Tibial artery (tissue), 4 donors: ENCODE data around the gene ZNF512.

ENCODE experiments used
- DNase-seq, 2 donors: peaks; one replicate each; pipeline ENCODE4 v3.0.0-alpha.2; 2019
- H3K27ac ChIP-seq, 2 donors: fragments of 200-600 bp; sonication (generic) in 1 of 2; 1 replicate in 1 of 2; 2 replicates in 1 of 2; pipeline ENCODE4 v1.5.1; 2018 to 2019; ENCODE audit warnings: mild to moderate bottlenecking in 1 of 2
- H3K27me3 ChIP-seq, 2 donors: fragments of 200-600 bp; sonication (generic) in 1 of 2; one replicate each; pipeline versions ENCODE4 v1.5.1 to v1.6.0; 2016 to 2019
- H3K36me3 ChIP-seq, 3 donors: fragments of 200-600 bp; sonication (generic) in 2 of 3; one replicate each; pipeline ENCODE4 v1.5.1; 2016 to 2019; ENCODE audit warnings: mild to moderate bottlenecking in 2 of 3
- H3K4me1 ChIP-seq, 4 donors: fragments of 200-600 bp; sonication (generic) in 2 of 4; 1 replicate in 3 of 4; 2 replicates in 1 of 4; pipeline ENCODE4 v1.5.1; 2016 to 2019
- H3K4me3 ChIP-seq, 2 donors: fragments of 200-600 bp; sonication (generic) in 1 of 2; 1 replicate in 1 of 2; 2 replicates in 1 of 2; pipeline ENCODE4 v1.5.1; 2018 to 2019; ENCODE audit warnings: mild to moderate bottlenecking in 2 of 2
- H3K9me3 ChIP-seq, 3 donors: fragments of 200-600 bp; sonication (generic) in 1 of 3; one replicate each; pipeline ENCODE4 v1.5.1; 2016 to 2019
- CTCF ChIP-seq, 2 experiments: fragments of 200-600 bp in 1 of 2; fragments of 450-650 bp in 1 of 2; IDR thresholded peaks; one replicate each; pipeline ENCODE4 v1.5.1; 2017 to 2019; ENCODE audit warnings: antibody characterized with exemption in 2 of 2, mild to moderate bottlenecking in 1 of 2, moderate library complexity in 1 of 2
- intact Hi-C: fragments of 100-400 bp; cut with DNase I; formaldehyde crosslinking; loops from one replicate; pipeline ENCODE4 v1.15.0; 2023; ENCODE audit warnings: low total_unique reads

ZNF512 gene

GRCh38 chr2:27653397-27653796 lies 70.6 kb downstream of the ZNF512 start:
- H3K27me3 ChIP-seq, result no peaks in the 10 kb centered on the region
- no peak for DNase-seq
- no peak overlapping the region for H3K4me3 ChIP-seq
- H3K36me3 ChIP-seq, result peaks cover 75 to 99% (median 90%) of the 10 kb centered on the region in 3 donors
- H3K4me1 ChIP-seq, result no peaks in the 10 kb centered on the region
- TF ChIP-seq CTCF (IDR thresholded peaks at IDR 0.05), result no peak
- intact Hi-C loops, result no loop called here
- no peaks in the 10 kb centered on the region for H3K9me3 ChIP-seq
- H3K27ac ChIP-seq, result no peak overlapping the region

- intact Hi-C loops, result no loop called here
- peaks cover 75 to 94% (median 87%) of the 10 kb centered on the region in 3 donors for H3K36me3 ChIP-seq
Observed at GRCh38 chr2:27655155-27655951, 72.5 kb downstream of the ZNF512 start.

GRCh38 chr2:27661371-27661770 lies 78.5 kb downstream of the ZNF512 start:
- Histone ChIP-seq H3K36me3 (peaks cover 42 to 50% (median 45%) of the 10 kb centered on the region in 3 donors), H3K4me1 (peaks cover 0 to 41% (median 21%) of the 10 kb centered on the region in 4 donors), H3K4me3 (no peak overlapping the region), H3K27me3 (no peaks in the 10 kb centered on the region), H3K9me3 (no peaks in the 10 kb centered on the region), H3K27ac (no peak overlapping the region)
- DNase-seq, result no peak
- TF ChIP-seq CTCF (IDR thresholded peaks at IDR 0.05), result no peak
- intact Hi-C loops, result no loop called here

More at GRCh38 chr2:27655155-27655951, 72.5 kb downstream of the ZNF512 start:
- DNase-seq, result no peak
- Histone ChIP-seq H3K27ac (no peak overlapping the region), H3K9me3 (no peaks in the 10 kb centered on the region), H3K27me3 (no peaks in the 10 kb centered on the region), H3K4me1 (peaks cover 0 to 6% (median 0%) of the 10 kb centered on the region in 4 donors), H3K4me3 (no peak overlapping the region)
- no peak for TF ChIP-seq CTCF (IDR thresholded peaks at IDR 0.05)

- H3K36me3 ChIP-seq, result peaks cover 45 to 49% (median 48%) of the 10 kb centered on the region in 3 donors
- peak; percentile 60 to 82 for DNase-seq
Observed at GRCh38 chr2:27663285-27664153, 80.7 kb downstream of the ZNF512 start, which contains the start of the genes SLC4A1AP and SUPT7L. Gene SLC4A1AP, plus strand, starts transcription at chr2:27663889. Its CDS starts 26 bp downstream, at chr2:27663915. Gene SUPT7L, minus strand, starts transcription at chr2:27663614. Its CDS starts 1,422 bp downstream, at chr2:27662192.

More at GRCh38 chr2:27663285-27664153, 80.7 kb downstream of the ZNF512 start, which contains the start of the genes SLC4A1AP and SUPT7L:
- Histone ChIP-seq H3K27me3 (no peaks in the 10 kb centered on the region), H3K9me3 (no peaks in the 10 kb centered on the region), H3K27ac (peak within 1 kb of the TSS; percentile 87 to 95), H3K4me3 (peak within 1 kb of the TSS; percentile 72 to 92), H3K4me1 (peaks cover 0 to 43% (median 21%) of the 10 kb centered on the region in 4 donors)
- intact Hi-C loops, result no loop called here
- no peak for TF ChIP-seq CTCF (IDR thresholded peaks at IDR 0.05)
